Activated CD4-positive, alpha-beta T cell treated with anti-CD3 and anti-CD28 coated beads, Interleukin-2, amount 10 ng/mL, durations not matched to agents 24 days and 14 days (primary cell): ENCODE results near the gene SPSB4. TPM values are rescaled to one million over a fixed set of nuclear protein-coding genes. Genes with fewer than 3 reads are reported as not detected.

Experiments used
- DNase-seq: peaks from one replicate; pipeline ENCODE4 v3.0.0; 2022
- H3K27ac Mint-ChIP-seq: one replicate; pipeline ENCODE4 v1.8.0; 2022; ENCODE audit warnings: mild to moderate bottlenecking, mixed read lengths
- H3K27me3 Mint-ChIP-seq: one replicate; pipeline ENCODE4 v1.8.0; 2022; ENCODE audit warnings: mixed read lengths
- H3K36me3 Mint-ChIP-seq: one replicate; pipeline ENCODE4 v1.8.0; 2022; ENCODE audit warnings: low read depth, mild to moderate bottlenecking, mixed read lengths
- H3K4me1 Mint-ChIP-seq: one replicate; pipeline ENCODE4 v1.8.0; 2021; ENCODE audit warnings: mixed read lengths
- H3K4me3 Mint-ChIP-seq: one replicate; pipeline ENCODE4 v1.8.0; 2022; ENCODE audit warnings: mild to moderate bottlenecking, moderate library complexity, mixed read lengths
- H3K9me3 Mint-ChIP-seq: one replicate; pipeline ENCODE4 v1.8.0; 2021; ENCODE audit warnings: mixed read lengths
- intact Hi-C: fragments of 100-400 bp; cut with micrococcal nuclease; formaldehyde crosslinking; loops from one replicate; pipeline ENCODE4 v1.15.1; 2023
- total RNA-seq: library from RNA; stranded (reverse); gene quantifications from 2 replicates; pipeline ENCODE4 v1.2.3, GENCODE V29; 2022

The SPSB4 gene
- total RNA-seq, 1 donor from 2014 or later: not detected

DNA sequence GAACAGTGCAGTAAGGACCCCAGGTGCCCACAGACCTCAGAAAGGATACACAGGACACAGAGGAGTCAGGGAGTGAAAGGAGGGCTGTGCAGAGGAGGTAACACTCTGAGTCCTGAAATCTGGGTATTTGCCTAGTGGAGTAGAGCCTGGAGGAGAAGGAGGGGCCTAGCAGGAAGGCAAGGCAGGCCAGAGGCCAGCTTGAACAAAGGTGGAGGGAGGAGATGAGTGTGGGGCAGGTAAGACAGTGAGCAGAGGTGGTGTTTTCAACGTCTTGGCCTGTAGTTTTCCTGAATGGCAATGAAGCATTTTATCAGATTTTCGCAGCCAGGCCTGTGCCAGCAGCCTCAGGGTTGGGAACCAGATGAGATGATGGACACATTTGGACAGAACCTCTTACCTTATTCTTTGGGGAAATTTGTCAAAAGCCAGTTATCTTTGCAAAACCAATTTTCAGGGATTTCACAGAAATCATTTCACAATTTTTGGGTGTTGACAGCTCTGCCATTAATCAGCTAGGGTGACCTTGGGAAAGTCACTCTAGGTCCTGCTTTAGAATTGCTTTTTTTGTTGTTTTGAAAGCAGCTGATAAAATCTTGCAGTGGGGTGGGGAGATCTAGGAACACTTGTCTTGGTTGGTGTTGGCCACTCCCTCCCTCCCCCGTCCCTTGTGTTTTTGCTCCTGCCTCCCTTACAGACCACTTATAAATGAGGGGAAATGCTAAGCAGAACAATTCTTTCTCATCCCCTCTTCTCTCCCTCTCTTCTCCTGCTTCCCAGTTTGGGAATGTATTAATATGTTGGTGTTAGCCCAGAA, 38.4 kb downstream of the SPSB4 start:
- Mint-ChIP-seq H3K36me3 (no peaks in the 10 kb centered on the region), H3K4me1 (no peaks in the 10 kb centered on the region), H3K27me3 (peaks cover 5% of the 10 kb centered on the region), H3K4me3 (no peak overlapping the region), H3K9me3 (no peaks in the 10 kb centered on the region), H3K27ac (no peak overlapping the region)
- intact Hi-C loops: no loop called here
- no peak for DNase-seq

DNA sequence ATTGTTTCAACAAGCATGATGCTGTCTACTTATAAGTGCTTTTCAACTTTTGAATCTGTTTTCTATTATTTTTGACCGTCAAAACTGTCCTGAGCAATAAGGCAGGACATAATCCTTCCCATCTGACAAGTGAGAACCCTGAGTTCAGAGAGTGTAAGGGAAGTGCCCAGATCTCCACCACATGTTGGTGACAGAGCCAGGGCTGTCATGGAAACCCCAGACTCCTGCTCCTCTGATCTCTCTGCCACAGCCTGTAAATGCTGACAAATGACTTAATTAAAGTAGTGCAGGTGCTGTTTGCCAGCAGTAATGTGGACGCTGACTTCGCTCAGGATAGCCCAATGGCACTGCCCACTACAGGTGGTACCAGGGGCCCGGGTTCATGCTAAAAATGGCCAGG, 40.3 kb downstream of the SPSB4 start:
- no peaks in the 10 kb centered on the region for H3K4me1 Mint-ChIP-seq
- no peak for DNase-seq
- no peak overlapping the region for H3K4me3 Mint-ChIP-seq
- peaks cover 3% of the 10 kb centered on the region for H3K27me3 Mint-ChIP-seq
- H3K9me3 Mint-ChIP-seq: no peaks in the 10 kb centered on the region
- intact Hi-C loops: no loop called here
- H3K27ac Mint-ChIP-seq: no peak overlapping the region
- no peaks in the 10 kb centered on the region for H3K36me3 Mint-ChIP-seq

DNA sequence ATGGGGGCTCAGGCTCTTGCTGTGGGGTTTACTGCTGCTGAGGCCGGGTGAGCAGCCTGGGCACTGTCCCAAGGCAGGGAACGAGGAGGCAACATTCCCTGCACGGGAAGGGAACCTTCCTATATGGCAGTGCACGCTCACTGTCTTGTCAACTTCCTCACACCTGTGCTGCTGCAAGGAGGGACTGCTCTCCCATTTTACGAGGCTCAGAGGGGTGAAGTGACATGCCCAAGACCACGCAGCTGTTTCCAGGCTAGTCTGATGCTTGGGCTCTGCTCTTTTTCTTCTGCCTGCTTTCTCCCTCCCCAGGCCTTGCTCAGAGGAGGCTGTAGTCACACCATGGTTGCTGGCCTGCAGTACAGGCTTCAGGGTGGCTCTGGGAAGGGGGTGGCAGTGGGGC, 41.5 kb downstream of the SPSB4 start:
- Mint-ChIP-seq H3K36me3 (no peaks in the 10 kb centered on the region), H3K27ac (no peak overlapping the region), H3K27me3 (peaks cover 3% of the 10 kb centered on the region), H3K9me3 (no peaks in the 10 kb centered on the region), H3K4me3 (no peak overlapping the region), H3K4me1 (no peaks in the 10 kb centered on the region)
- no peak for DNase-seq
- intact Hi-C loops: no loop called here

DNA sequence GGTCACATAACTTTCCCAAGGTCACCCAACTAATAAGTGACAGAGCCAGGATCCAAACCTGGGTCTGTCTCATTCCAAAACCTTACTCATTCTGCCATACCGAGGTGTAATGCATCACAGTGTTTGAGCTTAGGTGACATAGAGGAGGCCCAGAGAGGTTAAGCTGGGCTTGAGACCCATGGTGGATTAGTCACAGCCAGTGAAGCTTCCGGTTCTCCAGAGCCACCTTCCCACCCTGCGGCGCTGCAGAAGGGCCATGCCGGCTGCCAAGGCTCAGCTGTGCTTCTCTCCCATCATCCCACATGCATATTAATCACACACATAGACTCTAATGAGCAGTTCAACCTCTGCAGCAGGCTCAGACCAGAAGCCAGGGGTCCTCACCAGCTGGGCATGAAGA, 42.2 kb downstream of the SPSB4 start:
- H3K27me3 Mint-ChIP-seq: peaks cover 3% of the 10 kb centered on the region
- no peak for DNase-seq
- H3K4me1 Mint-ChIP-seq: no peaks in the 10 kb centered on the region
- H3K27ac Mint-ChIP-seq: no peak overlapping the region
- no peaks in the 10 kb centered on the region for H3K36me3 Mint-ChIP-seq
- intact Hi-C loops: no loop called here
- H3K4me3 Mint-ChIP-seq: no peak overlapping the region
- H3K9me3 Mint-ChIP-seq: no peaks in the 10 kb centered on the region

DNA sequence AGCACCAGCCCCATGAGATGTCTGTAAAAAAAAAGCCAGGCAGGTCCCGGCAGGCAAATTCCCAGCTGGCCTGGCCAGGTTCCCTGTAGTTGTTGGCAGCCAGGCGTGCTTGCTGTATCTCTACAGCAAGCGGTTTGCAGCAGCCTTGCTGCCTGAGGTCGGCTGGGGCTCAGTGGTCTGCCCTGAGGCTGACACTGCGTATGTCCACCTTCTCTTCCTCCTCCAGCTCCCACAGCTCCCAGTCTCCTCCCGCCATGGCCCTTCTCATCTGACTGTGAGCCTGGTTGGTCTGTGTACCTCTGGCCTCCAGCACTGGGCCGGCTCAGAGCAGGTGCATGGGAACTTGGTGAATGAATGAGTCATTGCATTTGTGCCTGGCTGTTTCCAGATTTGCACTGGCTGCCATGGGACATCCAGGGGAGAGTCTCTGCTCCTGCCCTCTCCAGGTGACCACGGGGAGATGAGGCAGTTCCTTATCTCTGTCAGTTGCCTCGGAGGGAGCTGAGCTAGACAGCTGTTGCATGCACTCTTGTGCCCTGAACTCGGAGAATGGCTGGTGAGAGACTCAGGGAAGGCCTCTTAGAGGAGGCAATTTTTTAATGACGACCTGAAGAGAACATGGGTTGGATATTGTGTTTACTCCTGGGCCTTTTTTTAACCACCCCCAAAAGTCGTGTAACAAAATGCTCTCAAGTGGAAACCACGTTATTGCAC, 43.0 kb downstream of the SPSB4 start:
- no peaks in the 10 kb centered on the region for H3K9me3 Mint-ChIP-seq
- H3K36me3 Mint-ChIP-seq: no peaks in the 10 kb centered on the region
- intact Hi-C loops: no loop called here
- H3K27ac Mint-ChIP-seq: no peak overlapping the region
- no peak overlapping the region for H3K4me3 Mint-ChIP-seq
- H3K4me1 Mint-ChIP-seq: no peaks in the 10 kb centered on the region
- no peak for DNase-seq
- peaks cover 3% of the 10 kb centered on the region for H3K27me3 Mint-ChIP-seq

DNA sequence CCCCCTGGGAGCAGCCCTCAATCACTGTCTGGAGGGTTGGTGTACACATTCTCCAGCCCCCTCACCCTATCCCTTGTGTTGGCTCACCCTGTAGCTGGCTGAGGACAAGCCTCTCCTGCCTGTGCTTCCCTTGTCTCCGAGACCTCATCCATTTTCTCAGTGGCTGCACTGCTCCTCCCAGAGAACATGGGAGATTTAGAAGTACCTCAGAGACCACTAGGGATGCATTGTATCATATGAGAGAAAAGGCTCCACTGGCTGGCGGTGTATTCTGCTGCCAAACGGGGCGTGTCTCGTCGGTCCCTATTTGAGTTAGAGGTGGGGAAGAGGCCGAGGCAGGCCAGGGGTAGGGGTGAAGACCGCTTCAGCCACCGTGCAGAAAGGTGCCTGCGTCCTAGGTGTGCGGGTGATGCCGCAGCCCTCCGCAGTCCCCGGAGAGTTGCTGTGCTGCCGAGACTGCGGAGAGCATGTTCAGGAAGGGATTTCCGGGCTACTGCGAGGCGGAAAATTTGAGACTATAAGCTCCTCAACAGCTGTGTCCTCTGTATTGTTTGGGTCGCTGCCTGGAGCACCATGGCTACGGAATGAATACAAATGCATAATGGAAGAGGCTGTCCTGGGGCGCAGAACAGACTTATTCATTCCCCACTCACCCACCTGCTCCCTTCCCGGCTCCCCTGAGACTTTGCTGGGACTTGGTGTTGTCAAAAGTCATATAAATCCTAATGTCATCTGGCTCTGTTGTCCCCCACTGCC, 43.8 kb downstream of the SPSB4 start:
- no peaks in the 10 kb centered on the region for H3K36me3 Mint-ChIP-seq
- H3K4me3 Mint-ChIP-seq: no peak overlapping the region
- no peak overlapping the region for H3K27ac Mint-ChIP-seq
- no peak for DNase-seq
- H3K27me3 Mint-ChIP-seq: peaks cover 3% of the 10 kb centered on the region
- intact Hi-C loops: no loop called here
- H3K9me3 Mint-ChIP-seq: no peaks in the 10 kb centered on the region
- peaks cover 2% of the 10 kb centered on the region for H3K4me1 Mint-ChIP-seq

DNA sequence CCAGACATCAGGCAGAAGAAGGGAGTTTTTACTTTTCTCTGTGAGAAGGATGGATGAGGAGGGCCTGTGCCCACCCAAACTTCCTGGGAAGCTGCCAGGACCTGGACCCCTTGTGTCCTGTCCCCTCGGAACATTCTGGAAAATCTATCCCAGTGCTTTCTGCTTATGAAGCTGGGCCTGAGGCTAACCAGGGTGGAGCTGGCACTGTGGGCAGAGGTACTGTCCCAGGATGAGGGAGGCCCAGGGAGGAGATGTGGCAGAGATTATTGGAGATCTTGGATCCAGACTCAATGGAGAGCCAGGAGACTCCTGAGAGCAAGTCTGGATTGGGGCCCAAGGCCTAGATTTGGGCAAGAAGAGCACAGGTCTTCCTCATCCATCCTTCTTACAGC, 44.4 kb downstream of the SPSB4 start:
- Mint-ChIP-seq H3K4me3 (no peak overlapping the region), H3K4me1 (peaks cover 2% of the 10 kb centered on the region), H3K36me3 (no peaks in the 10 kb centered on the region), H3K27ac (no peak overlapping the region), H3K9me3 (no peaks in the 10 kb centered on the region), H3K27me3 (no peaks in the 10 kb centered on the region)
- intact Hi-C loops: no loop called here
- DNase-seq: no peak

DNA sequence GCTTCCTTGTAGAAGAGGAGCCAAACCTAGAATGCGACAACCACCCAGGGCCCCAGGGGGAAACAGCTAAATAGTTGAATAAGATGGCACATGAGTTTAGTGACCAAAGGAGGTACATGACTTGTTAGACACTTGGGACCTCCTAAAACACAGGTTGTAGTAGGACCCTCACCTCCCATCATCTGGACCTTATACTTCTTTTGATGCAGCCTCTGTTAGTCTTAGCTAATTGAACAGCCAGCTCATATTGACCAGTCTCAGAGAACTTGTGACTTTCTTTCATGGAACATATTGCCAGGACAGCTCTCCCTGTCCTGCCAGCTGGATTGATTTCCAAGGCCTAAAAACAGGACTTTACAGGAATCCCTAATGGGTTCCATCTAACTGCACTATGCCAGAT, 45.0 kb downstream of the SPSB4 start:
- H3K4me1 Mint-ChIP-seq: peaks cover 2% of the 10 kb centered on the region
- intact Hi-C loops: no loop called here
- H3K36me3 Mint-ChIP-seq: no peaks in the 10 kb centered on the region
- no peak for DNase-seq
- H3K4me3 Mint-ChIP-seq: no peak overlapping the region
- no peak overlapping the region for H3K27ac Mint-ChIP-seq
- no peaks in the 10 kb centered on the region for H3K9me3 Mint-ChIP-seq
- no peaks in the 10 kb centered on the region for H3K27me3 Mint-ChIP-seq

DNA sequence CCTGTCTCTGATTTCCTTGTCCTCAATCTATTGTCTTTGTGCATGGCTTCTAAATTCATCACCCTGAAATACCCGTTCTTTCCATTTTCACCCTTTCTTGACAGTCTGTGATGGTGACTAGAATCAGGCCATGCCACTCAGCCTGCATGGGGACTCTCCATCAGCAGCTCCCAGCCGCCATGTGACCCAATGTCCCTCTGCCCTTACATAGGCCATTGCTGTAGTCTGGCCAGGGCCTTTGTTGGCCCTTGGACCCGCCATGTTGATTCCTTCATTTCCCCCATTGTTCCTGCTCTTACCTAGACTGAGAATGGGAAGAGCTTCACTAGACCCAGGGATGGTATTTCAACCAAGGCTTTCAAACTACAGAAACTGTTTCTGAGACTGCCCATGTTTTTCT, 45.8 kb downstream of the SPSB4 start:
- H3K27me3 Mint-ChIP-seq: no peaks in the 10 kb centered on the region
- H3K36me3 Mint-ChIP-seq: no peaks in the 10 kb centered on the region
- no peak for DNase-seq
- H3K4me3 Mint-ChIP-seq: no peak overlapping the region
- intact Hi-C loops: no loop called here
- peaks cover 2% of the 10 kb centered on the region for H3K4me1 Mint-ChIP-seq
- H3K27ac Mint-ChIP-seq: no peak overlapping the region
- H3K9me3 Mint-ChIP-seq: no peaks in the 10 kb centered on the region

DNA sequence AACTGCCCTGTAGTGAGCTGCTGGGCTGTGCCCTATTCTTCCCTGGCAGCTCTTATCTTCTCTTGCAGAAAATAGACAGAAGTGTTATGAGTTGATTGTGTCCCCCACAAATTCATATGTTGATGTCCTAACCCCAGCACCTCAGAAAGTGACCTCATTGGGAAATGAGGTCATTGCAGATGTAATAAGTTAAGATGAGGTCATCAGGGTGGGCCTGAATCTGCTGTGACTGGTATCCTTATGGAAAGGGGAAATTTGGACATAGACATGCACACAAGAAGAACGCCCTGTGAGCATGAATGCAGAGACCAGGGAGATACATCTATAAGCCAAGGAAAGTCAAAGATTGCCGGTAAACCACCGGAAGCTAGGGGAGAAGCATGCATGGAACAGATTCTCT, 49.0 kb downstream of the SPSB4 start:
- Mint-ChIP-seq H3K27ac (no peak overlapping the region), H3K36me3 (no peaks in the 10 kb centered on the region), H3K4me3 (no peak overlapping the region), H3K9me3 (no peaks in the 10 kb centered on the region), H3K27me3 (no peaks in the 10 kb centered on the region), H3K4me1 (peaks cover 2% of the 10 kb centered on the region)
- intact Hi-C loops: no loop called here
- DNase-seq: no peak

DNA sequence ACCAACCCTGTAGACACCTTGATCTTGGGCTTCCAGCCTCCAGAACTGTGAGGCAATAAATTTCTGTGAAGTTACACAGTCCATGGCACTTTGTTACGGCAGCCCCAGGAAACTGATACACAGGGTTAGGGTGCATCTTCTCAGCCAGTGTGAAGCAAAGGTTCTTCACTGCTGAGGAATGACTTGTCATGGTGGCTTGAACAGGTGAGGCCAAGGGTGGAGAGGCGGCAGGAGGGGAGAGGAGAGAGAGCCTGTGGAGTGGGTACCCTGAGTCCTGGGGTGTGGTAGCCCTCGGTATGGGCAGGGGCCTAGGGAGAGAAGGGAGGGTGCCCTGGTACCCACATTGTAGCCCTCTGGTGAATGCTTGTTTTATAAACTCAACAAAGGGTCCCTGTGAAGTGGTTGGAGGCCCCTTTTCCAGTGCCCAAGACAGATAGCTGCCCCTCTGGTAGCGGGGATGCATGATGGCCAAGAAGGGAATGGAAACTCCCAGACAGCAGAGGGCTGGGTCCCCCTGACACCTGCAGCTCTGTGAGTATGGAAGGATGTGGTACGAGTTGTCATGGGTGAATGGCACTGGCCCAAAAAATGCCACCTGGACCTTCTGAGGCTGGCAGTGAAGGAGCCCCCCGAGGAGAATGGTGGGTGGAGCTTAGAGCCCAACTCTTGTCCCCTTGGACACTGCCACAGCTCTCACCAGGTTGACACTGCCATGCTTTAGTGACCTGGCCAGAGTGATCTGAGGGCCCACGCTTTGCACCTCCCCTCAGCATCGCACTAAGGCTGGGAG, 49.6 kb downstream of the SPSB4 start:
- no peak overlapping the region for H3K27ac Mint-ChIP-seq
- H3K4me1 Mint-ChIP-seq: peaks cover 2% of the 10 kb centered on the region
- no peaks in the 10 kb centered on the region for H3K27me3 Mint-ChIP-seq
- no peaks in the 10 kb centered on the region for H3K36me3 Mint-ChIP-seq
- H3K4me3 Mint-ChIP-seq: no peak overlapping the region
- intact Hi-C loops: no loop called here
- DNase-seq: no peak
- H3K9me3 Mint-ChIP-seq: no peaks in the 10 kb centered on the region

DNA sequence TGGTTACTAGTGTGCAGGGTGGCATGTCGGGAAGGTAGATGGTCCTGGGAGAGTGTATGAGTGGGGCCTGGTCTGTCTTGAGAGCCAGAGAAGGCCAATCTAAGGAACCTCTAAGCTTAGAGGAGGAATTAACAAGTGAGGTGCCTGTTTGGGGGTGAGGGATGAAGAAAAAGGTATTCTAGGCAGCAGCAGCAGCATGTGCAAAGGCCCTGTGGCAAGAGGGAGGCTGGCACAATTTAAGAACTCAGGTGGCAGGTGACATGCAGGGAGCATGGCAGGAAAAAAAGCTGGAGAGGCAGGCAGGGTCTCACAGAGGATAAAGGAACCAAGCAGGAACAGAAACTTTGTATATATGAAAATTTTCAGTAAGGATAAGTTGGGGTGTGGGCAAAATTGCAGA, 51.2 kb downstream of the SPSB4 start:
- H3K4me3 Mint-ChIP-seq: no peak overlapping the region
- H3K4me1 Mint-ChIP-seq: peaks cover 2% of the 10 kb centered on the region
- no peak overlapping the region for H3K27ac Mint-ChIP-seq
- no peak for DNase-seq
- H3K36me3 Mint-ChIP-seq: no peaks in the 10 kb centered on the region
- no peaks in the 10 kb centered on the region for H3K9me3 Mint-ChIP-seq
- intact Hi-C loops: no loop called here
- no peaks in the 10 kb centered on the region for H3K27me3 Mint-ChIP-seq

DNA sequence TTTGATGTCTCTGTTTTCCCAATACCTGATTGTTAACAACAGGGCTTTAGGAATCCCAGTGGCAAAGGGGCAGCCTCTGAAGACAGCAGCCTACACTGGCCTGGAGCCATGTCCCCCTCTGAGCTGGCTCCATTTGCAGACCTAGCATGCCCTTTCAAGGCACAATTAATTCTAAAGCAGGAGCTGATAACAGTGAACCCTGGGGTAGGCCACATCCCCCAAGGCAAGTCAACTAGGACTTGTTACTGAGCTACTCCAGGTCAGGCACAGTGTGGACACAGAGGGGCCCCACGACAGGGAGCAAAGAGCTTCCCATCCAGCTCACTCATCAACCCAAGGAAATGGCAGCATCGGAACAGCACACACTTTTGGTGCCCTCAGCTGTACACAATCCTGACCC, 51.9 kb downstream of the SPSB4 start:
- H3K27me3 Mint-ChIP-seq: no peaks in the 10 kb centered on the region
- H3K36me3 Mint-ChIP-seq: no peaks in the 10 kb centered on the region

More for the DNA sequence above, 51.9 kb downstream of the SPSB4 start:
- DNase-seq: no peak
- Mint-ChIP-seq H3K4me1 (peaks cover 2% of the 10 kb centered on the region), H3K27ac (no peak overlapping the region), H3K9me3 (no peaks in the 10 kb centered on the region), H3K4me3 (no peak overlapping the region)
- intact Hi-C loops: no loop called here
